GM18519 (cell line): Measurements from ENCODE around the gene H1-8.
"Not testable (repeated sequence)": the region's sequence is repeated elsewhere in the genome, so short reads cannot be mapped to it uniquely, and the experiment has no call there.

Source experiments
- ATAC-seq: cut with Tn5 transposase; IDR thresholded peaks from one replicate; pipeline ENCODE4 v1.9.1; 2021; ENCODE audit warnings: mild to moderate bottlenecking, moderate library complexity; ENCODE audit not compliant: unreplicated experiment, low FRiP score

The H1-8 gene

DNA sequence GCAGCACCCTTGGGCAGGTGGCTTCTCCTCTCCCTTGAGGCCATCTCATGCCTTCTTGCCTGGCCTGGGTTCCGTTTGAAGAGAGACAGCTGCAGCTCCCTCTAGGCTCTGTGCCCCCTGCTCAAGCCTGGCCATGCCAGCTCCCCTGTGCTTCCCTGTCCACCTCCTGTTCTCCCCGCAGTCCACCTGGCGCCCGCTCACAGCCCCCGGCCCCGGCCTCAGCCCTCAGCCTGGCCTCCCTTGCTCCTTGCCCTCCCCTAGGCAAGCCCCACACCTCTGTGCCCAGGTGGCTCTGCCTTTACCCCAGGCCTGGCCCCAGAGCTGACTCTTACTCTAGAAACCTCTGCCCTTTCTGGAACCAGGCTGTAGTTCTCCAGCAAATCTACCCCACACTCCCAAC lies 28.4 kb upstream of the H1-8 start:
- no peak for ATAC-seq

- ATAC-seq = not testable (repeated sequence)
Observed at GRCh38 chr3:129515108-129515820, 27.7 kb upstream of the H1-8 start.

- not testable (repeated sequence) for ATAC-seq
Observed at GRCh38 chr3:129515821-129516432, 27.0 kb upstream of the H1-8 start.

- no peak for ATAC-seq
Observed at GRCh38 chr3:129517516-129517915, 25.5 kb upstream of the H1-8 start.

GRCh38 chr3:129518038-129518561 lies 24.9 kb upstream of the H1-8 start:
- ATAC-seq = no peak

- ATAC-seq = no peak
Observed at GRCh38 chr3:129518581-129518980, 24.4 kb upstream of the H1-8 start.

- no peak for ATAC-seq
Observed at GRCh38 chr3:129519449-129519848, 23.5 kb upstream of the H1-8 start.

- no peak for ATAC-seq
Observed at GRCh38 chr3:129519896-129520715, 22.9 kb upstream of the H1-8 start.

- no peak for ATAC-seq
Observed at GRCh38 chr3:129520960-129521359, 22.0 kb upstream of the H1-8 start.

DNA sequence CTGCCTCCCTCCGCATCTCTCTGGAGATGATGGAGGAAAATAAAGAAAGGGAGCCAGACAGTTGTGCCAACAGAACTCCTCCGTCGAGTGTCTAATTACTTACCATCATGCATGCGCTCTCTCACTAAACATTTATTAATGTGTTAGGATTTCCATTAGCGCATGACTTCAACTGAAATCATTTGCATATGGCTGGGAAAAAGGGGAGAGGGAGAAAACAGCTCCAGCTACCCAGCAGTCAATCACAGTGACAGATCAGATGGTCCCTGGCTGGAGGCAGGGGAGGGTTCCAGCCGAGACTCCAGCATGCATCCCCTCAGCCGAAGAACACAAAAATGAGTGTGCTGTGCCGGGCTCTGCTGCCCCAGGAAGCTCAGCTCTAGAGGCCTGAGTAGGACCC lies 21.4 kb upstream of the H1-8 start:
- no peak for ATAC-seq

DNA sequence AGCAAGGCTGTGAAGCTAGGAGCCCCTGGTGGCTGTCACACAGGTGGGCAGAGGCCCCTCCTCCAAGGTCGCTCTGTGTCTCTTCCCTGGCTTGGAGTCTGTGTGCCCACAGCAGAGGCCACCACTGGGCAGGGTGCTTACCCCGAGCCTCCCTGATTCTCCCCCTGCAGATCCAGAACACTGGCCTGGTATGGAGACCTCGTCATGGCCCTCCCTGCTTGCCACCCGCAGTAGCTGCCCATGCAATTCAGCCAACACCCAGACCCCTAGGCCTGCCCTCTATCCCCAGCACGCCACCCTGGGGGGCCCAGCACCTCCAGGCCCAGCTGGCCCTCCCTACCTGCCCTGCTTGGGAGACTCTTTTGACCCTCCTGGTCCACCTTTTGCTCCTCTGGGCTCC lies 20.0 kb upstream of the H1-8 start:
- ATAC-seq = no peak

DNA sequence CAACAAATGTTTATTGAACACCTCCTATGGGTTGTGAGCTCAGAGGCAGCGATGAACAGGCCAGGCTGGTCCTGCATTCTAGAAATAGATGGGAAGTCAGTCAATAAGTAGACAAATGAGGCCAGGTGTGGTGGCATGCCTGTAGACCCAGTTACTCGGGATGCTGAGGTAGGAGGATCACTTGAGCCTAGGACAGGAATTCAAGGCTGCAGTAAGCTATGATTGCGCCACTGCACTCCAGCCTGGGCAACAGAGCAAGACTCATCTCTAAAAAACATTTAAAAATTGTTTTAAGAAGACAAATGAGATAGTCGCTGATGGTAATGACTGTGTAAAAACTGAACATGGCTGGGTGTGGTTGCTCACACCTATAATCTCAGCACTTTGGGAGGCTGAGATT lies 18.9 kb upstream of the H1-8 start:
- ATAC-seq = no peak

GRCh38 chr3:129525341-129525968 lies 17.5 kb upstream of the H1-8 start:
- ATAC-seq = no peak

DNA sequence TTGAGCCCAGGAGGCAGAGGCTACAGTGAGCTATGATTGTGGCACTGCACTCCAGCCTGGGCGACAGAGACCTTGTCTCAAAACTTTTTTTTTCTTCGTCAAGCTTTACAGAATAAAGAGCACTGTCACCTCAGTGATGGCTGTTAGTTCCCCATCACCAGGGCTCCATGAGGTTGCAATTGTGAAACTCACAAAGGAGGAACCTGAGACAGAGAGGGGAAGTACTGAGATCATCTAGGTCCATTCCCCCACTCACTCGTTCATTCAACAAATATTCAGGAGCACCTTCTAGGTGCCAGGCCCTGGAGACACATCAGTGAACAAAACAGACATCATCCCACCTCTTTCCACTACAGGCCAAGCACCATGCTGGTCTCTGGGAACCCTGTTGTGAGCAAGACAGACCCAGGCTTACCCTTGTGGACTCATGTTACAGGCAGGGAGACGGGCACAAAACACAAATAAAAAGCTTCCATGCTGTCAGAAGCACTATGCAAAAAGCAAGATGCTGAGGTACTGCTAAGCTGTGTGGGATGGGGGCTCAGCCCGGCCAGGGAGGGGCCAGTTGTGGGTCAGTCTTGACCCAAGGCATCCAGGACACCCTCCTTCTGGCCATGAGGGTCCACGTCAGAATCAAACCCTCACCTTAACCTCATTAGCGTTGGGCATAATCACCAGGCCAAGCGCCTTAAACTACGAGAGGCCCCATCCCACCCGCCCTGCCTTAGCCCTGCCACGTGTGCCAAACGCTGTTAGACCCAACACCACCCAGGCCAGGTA lies 16.7 kb upstream of the H1-8 start:
- peak; percentile 70 for ATAC-seq

DNA sequence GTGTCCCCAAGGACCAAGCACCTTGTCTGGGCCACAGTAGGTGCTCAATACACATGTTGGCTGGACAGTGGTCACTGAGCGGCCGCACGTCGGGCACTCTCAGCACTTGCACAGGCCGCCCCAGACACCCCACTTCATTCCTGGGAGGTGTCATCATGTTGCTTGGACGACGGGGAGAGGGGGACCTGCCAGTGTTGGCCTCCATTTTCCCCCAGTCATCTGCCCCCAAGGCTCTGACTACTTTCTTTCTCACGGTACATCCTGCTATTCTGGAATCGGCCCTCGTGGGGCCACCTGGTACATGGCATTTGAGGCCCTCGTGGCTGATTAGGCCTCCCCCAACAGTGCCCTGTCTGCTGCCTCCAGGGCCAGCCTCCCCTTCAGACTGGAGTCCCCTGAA lies 15.7 kb upstream of the H1-8 start:
- no peak for ATAC-seq

GRCh38 chr3:129528589-129529100 lies 14.3 kb upstream of the H1-8 start, which contains the start of gene RHO:
Gene RHO, plus strand, starts transcription at chr3:129528639. Its CDS starts 95 bp downstream, at chr3:129528734.
- no peak for ATAC-seq

- ATAC-seq = no peak
Observed at GRCh38 chr3:129529436-129530210, 13.4 kb upstream of the H1-8 start.

- ATAC-seq = no peak
Observed at GRCh38 chr3:129530251-129530791, 12.7 kb upstream of the H1-8 start.

GRCh38 chr3:129530821-129531220 lies 12.2 kb upstream of the H1-8 start:
- ATAC-seq = no peak
